Neural crest cell (in vitro differentiated cells): ENCODE measurements around the gene RASSF7. TPM values are rescaled to one million over a fixed set of nuclear protein-coding genes. Genes with fewer than 3 reads are reported as not detected.

Source experiments
- DNase-seq: peaks from one replicate; pipeline ENCODE4 v3.0.0; 2021; ENCODE audit warnings: low read depth, mixed read lengths, low spot score
- H3K27ac Mint-ChIP-seq: one replicate; pipeline ENCODE4 v1.8.0; 2021; ENCODE audit warnings: mild to moderate bottlenecking, mixed read lengths; ENCODE audit not compliant: unreplicated experiment
- H3K27me3 Mint-ChIP-seq: 2 replicates; pipeline ENCODE4 v1.8.0; 2021; ENCODE audit warnings: low read depth, mild to moderate bottlenecking, mixed read lengths
- H3K36me3 Mint-ChIP-seq: 2 replicates; pipeline ENCODE4 v1.8.0; 2021; ENCODE audit warnings: low read depth, mild to moderate bottlenecking, mixed read lengths
- H3K4me1 Mint-ChIP-seq: 2 replicates; pipeline ENCODE4 v1.8.0; 2021; ENCODE audit warnings: mixed read lengths
- H3K4me3 Mint-ChIP-seq: one replicate; pipeline ENCODE4 v1.8.0; 2021; ENCODE audit warnings: mild to moderate bottlenecking, mixed read lengths
- H3K9me3 Mint-ChIP-seq: 2 replicates; pipeline ENCODE4 v1.8.0; 2021; ENCODE audit warnings: mixed read lengths
- total RNA-seq: library from RNA; stranded (reverse); gene quantifications from 2 replicates; pipeline ENCODE4 v1.2.1, GENCODE V29; 2021
- TF ChIP-seq, protein P1 (sequence below): fragments of 200-600 bp; sonication (generic); conservative IDR thresholded peaks from 2 replicates; pipeline ENCODE4 v1.5.0; 2021; ENCODE audit warnings: antibody characterized with exemption, mild to moderate bottlenecking

The RASSF7 gene
- total RNA-seq, 1 donor from 2014 or later, result 7.3 TPM

- Mint-ChIP-seq H3K36me3 (no peaks in the 10 kb centered on the region), H3K27ac (no peak overlapping the region), H3K4me3 (no peak overlapping the region), H3K4me1 (no peaks in the 10 kb centered on the region), H3K27me3 (no peaks in the 10 kb centered on the region), H3K9me3 (no peaks in the 10 kb centered on the region)
- DNase-seq, result no peak
- TF ChIP-seq, protein P1, sequence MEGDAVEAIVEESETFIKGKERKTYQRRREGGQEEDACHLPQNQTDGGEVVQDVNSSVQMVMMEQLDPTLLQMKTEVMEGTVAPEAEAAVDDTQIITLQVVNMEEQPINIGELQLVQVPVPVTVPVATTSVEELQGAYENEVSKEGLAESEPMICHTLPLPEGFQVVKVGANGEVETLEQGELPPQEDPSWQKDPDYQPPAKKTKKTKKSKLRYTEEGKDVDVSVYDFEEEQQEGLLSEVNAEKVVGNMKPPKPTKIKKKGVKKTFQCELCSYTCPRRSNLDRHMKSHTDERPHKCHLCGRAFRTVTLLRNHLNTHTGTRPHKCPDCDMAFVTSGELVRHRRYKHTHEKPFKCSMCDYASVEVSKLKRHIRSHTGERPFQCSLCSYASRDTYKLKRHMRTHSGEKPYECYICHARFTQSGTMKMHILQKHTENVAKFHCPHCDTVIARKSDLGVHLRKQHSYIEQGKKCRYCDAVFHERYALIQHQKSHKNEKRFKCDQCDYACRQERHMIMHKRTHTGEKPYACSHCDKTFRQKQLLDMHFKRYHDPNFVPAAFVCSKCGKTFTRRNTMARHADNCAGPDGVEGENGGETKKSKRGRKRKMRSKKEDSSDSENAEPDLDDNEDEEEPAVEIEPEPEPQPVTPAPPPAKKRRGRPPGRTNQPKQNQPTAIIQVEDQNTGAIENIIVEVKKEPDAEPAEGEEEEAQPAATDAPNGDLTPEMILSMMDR, result no peak
Observed at GRCh38 chr11:528815-529727, 31.7 kb upstream of the RASSF7 start.

DNA sequence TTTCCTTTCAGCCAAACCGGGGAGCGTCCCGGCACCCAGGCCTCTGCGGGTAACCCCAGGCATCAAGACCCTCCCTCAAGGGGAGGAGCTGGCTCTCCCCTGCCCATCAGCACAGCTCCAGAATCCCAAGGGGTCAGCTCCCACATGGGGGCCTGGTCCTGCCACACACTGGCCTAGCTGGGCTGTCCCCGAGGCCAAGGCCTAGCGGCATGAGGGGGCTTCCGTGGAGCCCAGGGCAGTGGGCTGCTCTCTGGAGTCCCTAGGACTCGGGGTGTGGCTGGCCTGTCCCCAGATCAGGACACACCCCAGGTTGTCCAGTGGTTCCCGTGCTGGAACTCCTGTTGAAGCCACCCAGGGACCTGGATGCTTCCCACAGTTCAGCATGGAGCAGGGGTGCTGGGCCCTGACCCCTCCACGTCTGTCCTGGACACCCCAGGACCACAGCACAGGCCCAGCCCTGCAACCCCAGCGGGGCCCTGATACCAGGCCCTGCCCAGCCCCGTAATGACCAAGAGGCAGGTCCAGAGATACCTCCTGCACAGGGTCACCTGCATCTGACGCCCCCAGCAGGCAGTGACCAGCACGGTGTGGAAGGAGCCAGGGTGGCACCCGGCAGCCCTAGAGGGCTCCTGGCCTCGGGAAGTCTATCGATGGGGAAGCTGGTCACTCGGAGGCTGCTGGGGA is 30.9 kb upstream of the RASSF7 start:
- DNase-seq, result no peak
- H3K4me3 Mint-ChIP-seq, result peak overlapping the region; percentile 54
- TF ChIP-seq, protein P1, result no peak

GRCh38 chr11:530960-531831 is 29.6 kb upstream of the RASSF7 start:
- H3K27me3 Mint-ChIP-seq, result peaks cover 1% of the 10 kb centered on the region
- no peaks in the 10 kb centered on the region for H3K36me3 Mint-ChIP-seq
- H3K27ac Mint-ChIP-seq, result no peak overlapping the region
- peak overlapping the region; percentile 71 for H3K4me3 Mint-ChIP-seq
- H3K9me3 Mint-ChIP-seq, result no peaks in the 10 kb centered on the region
- no peak for DNase-seq
- TF ChIP-seq, protein P1, result no peak
- peaks cover 2% of the 10 kb centered on the region for H3K4me1 Mint-ChIP-seq

More for the DNA sequence above, 30.9 kb upstream of the RASSF7 start:
- Mint-ChIP-seq H3K4me1 (no peaks in the 10 kb centered on the region), H3K27me3 (no peaks in the 10 kb centered on the region), H3K36me3 (no peaks in the 10 kb centered on the region), H3K9me3 (no peaks in the 10 kb centered on the region), H3K27ac (no peak overlapping the region)

GRCh38 chr11:531919-532526 is 28.7 kb upstream of the RASSF7 start:
- TF ChIP-seq, protein P1, result no peak
- H3K27me3 Mint-ChIP-seq, result peaks cover 5% of the 10 kb centered on the region
- DNase-seq, result no peak
- no peaks in the 10 kb centered on the region for H3K9me3 Mint-ChIP-seq
- H3K27ac Mint-ChIP-seq, result no peak overlapping the region
- H3K4me1 Mint-ChIP-seq, result peaks cover 4% of the 10 kb centered on the region
- no peaks in the 10 kb centered on the region for H3K36me3 Mint-ChIP-seq
- peak overlapping the region; percentile 71 for H3K4me3 Mint-ChIP-seq

DNA sequence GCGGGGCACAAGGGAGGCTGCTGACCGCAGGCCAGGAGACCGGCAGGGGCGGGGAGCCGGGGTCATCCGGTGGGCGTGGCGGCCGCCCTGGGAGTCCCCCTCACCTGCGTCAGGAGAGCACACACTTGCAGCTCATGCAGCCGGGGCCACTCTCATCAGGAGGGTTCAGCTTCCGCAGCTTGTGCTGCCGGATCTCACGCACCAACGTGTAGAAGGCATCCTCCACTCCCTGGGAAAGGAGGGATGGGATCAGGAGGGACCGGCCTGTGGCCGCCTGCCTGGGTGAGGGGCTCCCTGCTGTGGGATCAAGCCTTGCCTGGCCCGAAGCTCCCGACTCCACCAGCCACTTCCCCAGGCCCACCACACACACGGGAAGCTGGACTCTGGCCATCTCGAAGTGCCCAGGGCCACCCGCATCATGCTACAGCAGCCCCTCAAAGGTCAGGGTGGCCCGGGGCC is 28.2 kb upstream of the RASSF7 start:
- Mint-ChIP-seq H3K4me3 (peak overlapping the region; percentile 71), H3K27ac (no peak overlapping the region), H3K27me3 (peaks cover 8% of the 10 kb centered on the region), H3K9me3 (no peaks in the 10 kb centered on the region), H3K4me1 (peaks cover 4% of the 10 kb centered on the region), H3K36me3 (no peaks in the 10 kb centered on the region)
- TF ChIP-seq, protein P1, result no peak
- DNase-seq, result no peak
